Caco-2 (cell line): ENCODE measurements around the gene SWAP70. TPM values are rescaled to one million over a fixed set of nuclear protein-coding genes. Genes with fewer than 3 reads are reported as not detected.
A peak's percentile ranks its signal among the peaks of the same experiment; 100 is the strongest.

ENCODE experiments used
- BruUV-seq: library from RNA; stranded (reverse); fragments of 400-500 nt; replicated peaks from 2 replicates; lab custom pipeline; 2021; lab: Mats Ljungman, UMichigan
- CTCF ChIA-PET: fragments of 300-600 bp; sonication (Branson Sonifier 250); formaldehyde crosslinking; loops from one replicate; lab custom pipeline; 2022; ENCODE audit warnings: antibody characterized with exemption; lab: Charles Lee
- POLR2A ChIA-PET: fragments of 300-600 bp; sonication (Branson Sonifier 250); formaldehyde crosslinking; loops from one replicate; lab custom pipeline; 2022; ENCODE audit warnings: antibody characterized with exemption; lab: Charles Lee
- DNase-seq, 2 experiments: peaks; one replicate each; pipeline versions ENCODE4 v3.0.0 to v3.0.0-alpha.2; 2020 to 2022
- H3K27me3 ChIP-seq: replicated peaks from 2 replicates; pipeline ENCODE4 v1.6.0; 2011; ENCODE audit warnings: low read length; ENCODE audit not compliant: control insufficient read depth, insufficient read depth
- H3K36me3 ChIP-seq: 2 replicates; pipeline ENCODE4 v1.5.1; 2011; ENCODE audit warnings: low read length; ENCODE audit not compliant: control insufficient read depth, insufficient read depth
- H3K4me1 ChIP-seq: fragments of 250-450 bp; sonication (Bioruptor Pico); 2 replicates; pipeline ENCODE4 v1.5.1; 2020; ENCODE audit warnings: mild to moderate bottlenecking
- H3K4me3 ChIP-seq: 2 replicates; pipeline ENCODE4 v1.5.1; 2011; ENCODE audit warnings: low read depth, mild to moderate bottlenecking, control low read depth, low read length
- H3K9me3 ChIP-seq: fragments of 250-450 bp; sonication (Bioruptor Pico); 2 replicates; pipeline ENCODE4 v1.5.1; 2020; ENCODE audit warnings: mild to moderate bottlenecking, moderate library complexity
- H3K27ac Mint-ChIP-seq: one replicate; pipeline ENCODE4 v1.8.0; 2022; ENCODE audit warnings: mixed read lengths; ENCODE audit not compliant: unreplicated experiment
- H3K27me3 Mint-ChIP-seq: one replicate; pipeline ENCODE4 v1.8.0; 2022; ENCODE audit warnings: mixed read lengths; ENCODE audit not compliant: insufficient read depth, unreplicated experiment
- H3K36me3 Mint-ChIP-seq: one replicate; pipeline ENCODE4 v1.8.0; 2022; ENCODE audit warnings: mild to moderate bottlenecking, mixed read lengths; ENCODE audit not compliant: insufficient read depth, unreplicated experiment
- H3K4me1 Mint-ChIP-seq: one replicate; pipeline ENCODE4 v1.8.0; 2022; ENCODE audit warnings: low read depth, mixed read lengths; ENCODE audit not compliant: unreplicated experiment
- H3K4me3 Mint-ChIP-seq: one replicate; pipeline ENCODE4 v1.8.0; 2022; ENCODE audit warnings: mild to moderate bottlenecking, moderate library complexity, mixed read lengths; ENCODE audit not compliant: unreplicated experiment
- H3K9me3 Mint-ChIP-seq: one replicate; pipeline ENCODE4 v1.8.0; 2022; ENCODE audit warnings: mixed read lengths; ENCODE audit not compliant: unreplicated experiment
- intact Hi-C: fragments of 100-400 bp; cut with micrococcal nuclease; formaldehyde crosslinking; loops from one replicate; pipeline ENCODE4 v1.10.0; 2022; ENCODE audit not compliant: unreplicated experiment
- total RNA-seq: library from RNA; stranded (reverse); gene quantifications from 2 replicates; pipeline ENCODE4 v1.2.3, GENCODE V29; 2022
- TF ChIP-seq, protein P1 (sequence below), 2 experiments: fragments of 200-600 bp in 1 of 2; IDR thresholded peaks; 1 replicate in 1 of 2; 2 replicates in 1 of 2; pipeline versions ENCODE4 v1.5.1 to v1.8.0; 2011 to 2022; ENCODE audit warnings: antibody characterized with exemption in 1 of 2, control low read depth in 1 of 2, inconsistent platforms in 1 of 2, low read depth in 1 of 2, low read length in 1 of 2, mild to moderate bottlenecking in 1 of 2, moderate library complexity in 1 of 2; ENCODE audit not compliant: insufficient read depth in 1 of 2, severe bottlenecking in 1 of 2, unreplicated experiment in 1 of 2

The SWAP70 gene
- total RNA-seq, 1 experiment from 2014 or later, result 42.4 TPM

DNA sequence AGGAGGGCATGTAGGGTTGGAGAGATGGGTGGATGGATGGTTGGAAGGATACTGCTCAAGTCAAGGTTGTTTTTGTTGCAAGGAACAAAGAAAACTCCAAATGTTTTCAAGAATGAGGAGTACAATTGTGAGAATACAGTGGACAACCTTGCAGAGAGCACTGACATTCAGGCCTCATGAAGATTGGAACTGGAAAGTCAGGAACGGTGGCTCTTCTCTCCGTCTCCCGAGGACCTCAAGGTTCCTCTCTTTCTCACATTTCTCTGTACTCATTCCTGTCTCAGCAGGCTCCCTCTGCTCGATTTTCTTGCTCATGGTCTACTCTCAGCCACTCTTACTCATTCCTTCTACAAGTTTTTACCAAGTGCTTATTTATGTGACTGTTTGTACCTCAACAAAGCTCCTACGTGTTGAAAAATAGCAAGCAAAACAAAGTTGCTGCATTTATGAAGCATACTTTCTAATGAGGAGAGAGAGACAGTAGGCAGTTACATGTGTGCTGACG is 97.6 kb downstream of the SWAP70 start:
- Histone ChIP-seq H3K4me3 (no peak overlapping the region), H3K27me3 (no peaks in the 10 kb centered on the region), H3K9me3 (no peaks in the 10 kb centered on the region), H3K4me1 (peaks cover 28% of the 10 kb centered on the region), H3K36me3 (no peaks in the 10 kb centered on the region)
- TF ChIP-seq, protein P1, sequence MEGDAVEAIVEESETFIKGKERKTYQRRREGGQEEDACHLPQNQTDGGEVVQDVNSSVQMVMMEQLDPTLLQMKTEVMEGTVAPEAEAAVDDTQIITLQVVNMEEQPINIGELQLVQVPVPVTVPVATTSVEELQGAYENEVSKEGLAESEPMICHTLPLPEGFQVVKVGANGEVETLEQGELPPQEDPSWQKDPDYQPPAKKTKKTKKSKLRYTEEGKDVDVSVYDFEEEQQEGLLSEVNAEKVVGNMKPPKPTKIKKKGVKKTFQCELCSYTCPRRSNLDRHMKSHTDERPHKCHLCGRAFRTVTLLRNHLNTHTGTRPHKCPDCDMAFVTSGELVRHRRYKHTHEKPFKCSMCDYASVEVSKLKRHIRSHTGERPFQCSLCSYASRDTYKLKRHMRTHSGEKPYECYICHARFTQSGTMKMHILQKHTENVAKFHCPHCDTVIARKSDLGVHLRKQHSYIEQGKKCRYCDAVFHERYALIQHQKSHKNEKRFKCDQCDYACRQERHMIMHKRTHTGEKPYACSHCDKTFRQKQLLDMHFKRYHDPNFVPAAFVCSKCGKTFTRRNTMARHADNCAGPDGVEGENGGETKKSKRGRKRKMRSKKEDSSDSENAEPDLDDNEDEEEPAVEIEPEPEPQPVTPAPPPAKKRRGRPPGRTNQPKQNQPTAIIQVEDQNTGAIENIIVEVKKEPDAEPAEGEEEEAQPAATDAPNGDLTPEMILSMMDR (IDR thresholded peaks at IDR 0.05; ENCODE audit: insufficient read depth in 1 of 2, low read depth in 1 of 2, low read length in 1 of 2, severe bottlenecking in 1 of 2, unreplicated experiment in 1 of 2), result no peak
- POLR2A ChIA-PET, result no interaction called here
- no peak for DNase-seq
- no peaks in the 10 kb centered on the region for H3K9me3 Mint-ChIP-seq
- peak overlapping the region; percentile 12 for H3K27ac Mint-ChIP-seq
- peaks cover 39% of the 10 kb centered on the region for H3K4me1 Mint-ChIP-seq
- no peaks in the 10 kb centered on the region for H3K27me3 Mint-ChIP-seq
- H3K36me3 Mint-ChIP-seq, result peaks cover 20% of the 10 kb centered on the region
- H3K4me3 Mint-ChIP-seq, result no peak overlapping the region
- CTCF ChIA-PET, result no interaction called here
- no TSS peak for BruUV-seq
- intact Hi-C loops, result no loop called here

DNA sequence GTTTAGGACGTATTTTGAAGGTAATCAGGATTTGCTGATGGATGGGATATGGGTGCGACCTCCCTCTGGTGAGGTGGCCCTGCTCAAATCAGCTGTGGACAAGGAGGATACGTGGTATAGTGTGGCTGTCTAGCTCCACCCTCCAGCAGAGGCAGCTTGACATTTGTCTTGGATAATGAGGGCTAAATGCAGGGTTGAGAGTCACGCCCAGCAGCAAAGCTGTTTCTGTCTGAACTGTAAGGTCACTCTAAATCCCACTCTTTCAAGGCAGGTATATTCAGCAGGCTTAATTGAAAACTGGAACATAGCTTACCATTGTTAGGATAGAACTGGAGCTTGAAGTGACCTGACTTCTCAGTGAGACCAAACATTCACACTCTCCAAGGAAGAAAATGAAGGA is 98.7 kb downstream of the SWAP70 start:
- H3K9me3 Mint-ChIP-seq, result no peaks in the 10 kb centered on the region
- H3K27me3 Mint-ChIP-seq, result no peaks in the 10 kb centered on the region
- no peak overlapping the region for H3K27ac Mint-ChIP-seq
- Histone ChIP-seq H3K27me3 (no peaks in the 10 kb centered on the region), H3K4me3 (no peak overlapping the region), H3K36me3 (no peaks in the 10 kb centered on the region), H3K9me3 (no peaks in the 10 kb centered on the region), H3K4me1 (peaks cover 28% of the 10 kb centered on the region)
- no TSS peak for BruUV-seq
- H3K4me3 Mint-ChIP-seq, result no peak overlapping the region
- DNase-seq, result no peak
- TF ChIP-seq, protein P1 (IDR thresholded peaks at IDR 0.05; ENCODE audit: insufficient read depth in 1 of 2, low read depth in 1 of 2, low read length in 1 of 2, severe bottlenecking in 1 of 2, unreplicated experiment in 1 of 2), result no peak
- peaks cover 35% of the 10 kb centered on the region for H3K4me1 Mint-ChIP-seq
- intact Hi-C loops, result no loop called here
- POLR2A ChIA-PET, result no interaction called here
- peaks cover 14% of the 10 kb centered on the region for H3K36me3 Mint-ChIP-seq
- CTCF ChIA-PET, result interaction anchor here (1.2 kb wide), 1 partner anchor 210 kb away, joined by 3 read pairs; no protein-coding TSS in a partner anchor

DNA sequence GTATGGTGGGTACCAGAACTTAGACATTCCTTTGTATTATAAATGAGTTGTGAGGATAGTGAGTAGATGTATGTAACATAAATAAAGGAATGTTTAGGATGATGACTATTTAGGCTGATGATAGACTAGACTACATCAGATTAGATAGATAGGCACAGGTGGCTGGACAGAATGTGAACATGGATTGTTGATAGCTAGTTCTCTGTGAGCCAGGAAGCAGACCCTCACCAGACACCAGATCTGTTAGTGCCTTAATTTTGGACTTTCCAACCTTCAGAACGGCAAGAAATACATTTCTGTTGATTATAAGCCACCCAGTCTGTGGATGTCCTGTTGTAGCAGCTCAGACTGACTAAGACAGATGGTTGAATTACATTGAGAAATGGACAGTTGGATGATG is 99.4 kb downstream of the SWAP70 start:
- BruUV-seq, result no TSS peak
- DNase-seq, result no peak
- H3K9me3 Mint-ChIP-seq, result no peaks in the 10 kb centered on the region
- no peak overlapping the region for H3K4me3 Mint-ChIP-seq
- no peaks in the 10 kb centered on the region for H3K27me3 Mint-ChIP-seq
- no peaks in the 10 kb centered on the region for H3K9me3 ChIP-seq
- H3K4me1 Mint-ChIP-seq, result peaks cover 35% of the 10 kb centered on the region
- peaks cover 7% of the 10 kb centered on the region for H3K36me3 Mint-ChIP-seq
- H3K4me1 ChIP-seq, result peaks cover 28% of the 10 kb centered on the region
- ChIA-PET CTCF (interaction anchor here (0.6 to 1.2 kb wide), 2 partner anchors 89 to 209 kb away, joined by 3 to 4 read pairs; no protein-coding TSS in a partner anchor), POLR2A (no interaction called here)
- no peaks in the 10 kb centered on the region for H3K36me3 ChIP-seq
- TF ChIP-seq, protein P1 (IDR thresholded peaks at IDR 0.05; ENCODE audit: insufficient read depth in 1 of 2, low read depth in 1 of 2, low read length in 1 of 2, severe bottlenecking in 1 of 2, unreplicated experiment in 1 of 2), result no peak
- no peak overlapping the region for H3K4me3 ChIP-seq
- intact Hi-C loops, result no loop called here
- no peaks in the 10 kb centered on the region for H3K27me3 ChIP-seq
- H3K27ac Mint-ChIP-seq, result no peak overlapping the region
